Activated CD4-positive, alpha-beta T cell treated with anti-CD3 and anti-CD28 coated beads, Interleukin-2, amount 10 ng/mL, durations not matched to agents 24 days and 14 days (primary cell): ENCODE results near the gene NEDD4L. TPM values are rescaled to one million over a fixed set of nuclear protein-coding genes. Genes with fewer than 3 reads are reported as not detected.
A peak's percentile ranks its signal among the peaks of the same experiment; 100 is the strongest.

ENCODE experiments used
- DNase-seq: peaks from one replicate; pipeline ENCODE4 v3.0.0; 2022
- H3K27ac Mint-ChIP-seq: one replicate; pipeline ENCODE4 v1.8.0; 2022; ENCODE audit warnings: mild to moderate bottlenecking, mixed read lengths
- H3K27me3 Mint-ChIP-seq: one replicate; pipeline ENCODE4 v1.8.0; 2022; ENCODE audit warnings: mixed read lengths
- H3K36me3 Mint-ChIP-seq: one replicate; pipeline ENCODE4 v1.8.0; 2022; ENCODE audit warnings: low read depth, mild to moderate bottlenecking, mixed read lengths
- H3K4me1 Mint-ChIP-seq: one replicate; pipeline ENCODE4 v1.8.0; 2021; ENCODE audit warnings: mixed read lengths
- H3K4me3 Mint-ChIP-seq: one replicate; pipeline ENCODE4 v1.8.0; 2022; ENCODE audit warnings: mild to moderate bottlenecking, moderate library complexity, mixed read lengths
- H3K9me3 Mint-ChIP-seq: one replicate; pipeline ENCODE4 v1.8.0; 2021; ENCODE audit warnings: mixed read lengths
- intact Hi-C: fragments of 100-400 bp; cut with micrococcal nuclease; formaldehyde crosslinking; loops from one replicate; pipeline ENCODE4 v1.15.1; 2023
- total RNA-seq: library from RNA; stranded (reverse); gene quantifications from 2 replicates; pipeline ENCODE4 v1.2.3, GENCODE V29; 2022

NEDD4L gene
- total RNA-seq, 1 donor from 2014 or later, result 4.2 TPM

- intact Hi-C loops, result no loop called here
- H3K4me3 Mint-ChIP-seq, result no peak overlapping the region
Observed at GRCh38 chr18:58194028-58194427, 150.0 kb downstream of the NEDD4L start.

GRCh38 chr18:58195278-58195765, 151.3 kb downstream of the NEDD4L start:
- Mint-ChIP-seq H3K36me3 (no peaks in the 10 kb centered on the region), H3K9me3 (no peaks in the 10 kb centered on the region), H3K4me1 (peaks cover 4% of the 10 kb centered on the region), H3K27ac (no peak overlapping the region), H3K4me3 (peak overlapping the region; percentile 69), H3K27me3 (peaks cover 25% of the 10 kb centered on the region)
- intact Hi-C loops, result no loop called here
- peak; percentile 70 for DNase-seq

More at GRCh38 chr18:58194028-58194427, 150.0 kb downstream of the NEDD4L start:
- Mint-ChIP-seq H3K36me3 (no peaks in the 10 kb centered on the region), H3K27ac (no peak overlapping the region), H3K4me1 (peaks cover 4% of the 10 kb centered on the region), H3K9me3 (no peaks in the 10 kb centered on the region), H3K27me3 (peaks cover 28% of the 10 kb centered on the region)
- DNase-seq, result no peak

- intact Hi-C loops, result no loop called here
- Mint-ChIP-seq H3K9me3 (no peaks in the 10 kb centered on the region), H3K27me3 (peaks cover 24% of the 10 kb centered on the region), H3K27ac (no peak overlapping the region), H3K36me3 (no peaks in the 10 kb centered on the region), H3K4me1 (peaks cover 4% of the 10 kb centered on the region), H3K4me3 (no peak overlapping the region)
- no peak for DNase-seq
Observed at GRCh38 chr18:58196164-58196563, 152.1 kb downstream of the NEDD4L start.

GRCh38 chr18:58196881-58197872, 153.2 kb downstream of the NEDD4L start:
- peaks cover 4% of the 10 kb centered on the region for H3K4me1 Mint-ChIP-seq
- H3K4me3 Mint-ChIP-seq, result no peak overlapping the region
- no peak overlapping the region for H3K27ac Mint-ChIP-seq
- no peaks in the 10 kb centered on the region for H3K36me3 Mint-ChIP-seq
- intact Hi-C loops, result no loop called here
- H3K27me3 Mint-ChIP-seq, result peaks cover 23% of the 10 kb centered on the region
- H3K9me3 Mint-ChIP-seq, result no peaks in the 10 kb centered on the region
- DNase-seq, result no peak

GRCh38 chr18:58201268-58201667, 157.2 kb downstream of the NEDD4L start:
- no peak overlapping the region for H3K4me3 Mint-ChIP-seq
- no peaks in the 10 kb centered on the region for H3K4me1 Mint-ChIP-seq
- intact Hi-C loops, result no loop called here
- DNase-seq, result no peak
- no peak overlapping the region for H3K27ac Mint-ChIP-seq
- H3K9me3 Mint-ChIP-seq, result no peaks in the 10 kb centered on the region
- no peaks in the 10 kb centered on the region for H3K36me3 Mint-ChIP-seq
- peaks cover 12% of the 10 kb centered on the region for H3K27me3 Mint-ChIP-seq

- H3K27ac Mint-ChIP-seq, result no peak overlapping the region
- no peaks in the 10 kb centered on the region for H3K4me1 Mint-ChIP-seq
- H3K4me3 Mint-ChIP-seq, result no peak overlapping the region
- intact Hi-C loops, result no loop called here
- H3K27me3 Mint-ChIP-seq, result peaks cover 8% of the 10 kb centered on the region
- no peak for DNase-seq
- H3K9me3 Mint-ChIP-seq, result no peaks in the 10 kb centered on the region
- no peaks in the 10 kb centered on the region for H3K36me3 Mint-ChIP-seq
Observed at GRCh38 chr18:58201733-58202730, 158.0 kb downstream of the NEDD4L start.

GRCh38 chr18:58204776-58205442, 160.9 kb downstream of the NEDD4L start:
- Mint-ChIP-seq H3K9me3 (no peaks in the 10 kb centered on the region), H3K36me3 (no peaks in the 10 kb centered on the region), H3K4me3 (no peak overlapping the region), H3K27me3 (peaks cover 5% of the 10 kb centered on the region), H3K27ac (no peak overlapping the region), H3K4me1 (no peaks in the 10 kb centered on the region)
- intact Hi-C loops, result no loop called here
- DNase-seq, result no peak

- no peak overlapping the region for H3K27ac Mint-ChIP-seq
- intact Hi-C loops, result no loop called here
- H3K4me1 Mint-ChIP-seq, result no peaks in the 10 kb centered on the region
- no peak for DNase-seq
- no peaks in the 10 kb centered on the region for H3K9me3 Mint-ChIP-seq
- H3K4me3 Mint-ChIP-seq, result no peak overlapping the region
- no peaks in the 10 kb centered on the region for H3K36me3 Mint-ChIP-seq
- H3K27me3 Mint-ChIP-seq, result peaks cover 5% of the 10 kb centered on the region
Observed at GRCh38 chr18:58205443-58206160, 161.6 kb downstream of the NEDD4L start.

- H3K4me1 Mint-ChIP-seq, result no peaks in the 10 kb centered on the region
- H3K36me3 Mint-ChIP-seq, result no peaks in the 10 kb centered on the region
- H3K4me3 Mint-ChIP-seq, result no peak overlapping the region
- H3K27ac Mint-ChIP-seq, result no peak overlapping the region
- no peak for DNase-seq
- H3K27me3 Mint-ChIP-seq, result peaks cover 5% of the 10 kb centered on the region
- intact Hi-C loops, result no loop called here
- no peaks in the 10 kb centered on the region for H3K9me3 Mint-ChIP-seq
Observed at GRCh38 chr18:58207520-58208152, 163.6 kb downstream of the NEDD4L start.

GRCh38 chr18:58208207-58208932, 164.3 kb downstream of the NEDD4L start:
- H3K4me3 Mint-ChIP-seq, result no peak overlapping the region
- intact Hi-C loops, result no loop called here
- peaks cover 5% of the 10 kb centered on the region for H3K27me3 Mint-ChIP-seq
- no peaks in the 10 kb centered on the region for H3K9me3 Mint-ChIP-seq
- DNase-seq, result no peak
- H3K27ac Mint-ChIP-seq, result no peak overlapping the region
- H3K36me3 Mint-ChIP-seq, result no peaks in the 10 kb centered on the region
- peaks cover 3% of the 10 kb centered on the region for H3K4me1 Mint-ChIP-seq

GRCh38 chr18:58209326-58209725, 165.3 kb downstream of the NEDD4L start:
- no peaks in the 10 kb centered on the region for H3K36me3 Mint-ChIP-seq
- no peak overlapping the region for H3K4me3 Mint-ChIP-seq
- intact Hi-C loops, result no loop called here
- H3K4me1 Mint-ChIP-seq, result peaks cover 12% of the 10 kb centered on the region
- H3K27ac Mint-ChIP-seq, result no peak overlapping the region
- DNase-seq, result no peak
- peaks cover 5% of the 10 kb centered on the region for H3K27me3 Mint-ChIP-seq
- H3K9me3 Mint-ChIP-seq, result no peaks in the 10 kb centered on the region

GRCh38 chr18:58211510-58211909, 167.5 kb downstream of the NEDD4L start:
- no peaks in the 10 kb centered on the region for H3K36me3 Mint-ChIP-seq
- H3K27me3 Mint-ChIP-seq, result peaks cover 6% of the 10 kb centered on the region
- no peak overlapping the region for H3K4me3 Mint-ChIP-seq
- peaks cover 13% of the 10 kb centered on the region for H3K4me1 Mint-ChIP-seq
- H3K9me3 Mint-ChIP-seq, result no peaks in the 10 kb centered on the region
- intact Hi-C loops, result no loop called here
- no peak for DNase-seq
- H3K27ac Mint-ChIP-seq, result no peak overlapping the region
